ENCODE results near the gene PRSS12. TPM values are rescaled to one million over a fixed set of nuclear protein-coding genes. Genes with fewer than 3 reads are reported as not detected.
"Not testable (repeated sequence)": the region's sequence is repeated elsewhere in the genome, so short reads cannot be mapped to it uniquely, and the experiment has no call there.

Gene PRSS12
- total and polyA plus RNA-seq, 2 experiments from 2014 or later = 8.2 to 14.4 TPM

DNA sequence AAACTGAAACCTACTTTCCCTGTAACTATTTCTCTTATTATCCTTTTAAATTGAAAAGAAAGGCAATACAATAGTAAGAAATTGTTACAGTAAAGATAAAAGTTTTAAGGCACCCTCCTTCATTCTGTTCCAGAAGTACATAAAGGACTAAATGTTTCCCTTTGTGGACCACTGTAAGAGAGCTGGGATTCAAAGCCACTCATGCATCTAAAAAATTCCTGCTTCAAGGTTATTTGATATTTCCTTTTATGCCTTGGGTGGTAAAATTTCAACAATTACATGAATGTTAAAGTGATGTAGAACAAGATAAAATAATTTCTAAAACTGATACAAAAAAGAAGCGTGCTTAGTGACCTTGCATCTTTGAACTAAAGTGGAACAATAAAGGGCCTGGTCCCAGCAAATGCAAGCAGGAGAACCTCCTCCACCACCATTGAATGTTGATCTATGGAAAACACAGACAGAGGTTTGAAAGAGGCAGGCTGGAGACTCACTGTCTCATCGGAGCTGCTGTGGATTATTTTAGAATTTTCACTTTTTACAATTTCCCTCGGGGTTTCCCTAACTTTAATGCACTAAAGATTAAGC lies 42.3 kb upstream of the PRSS12 start:
- Histone ChIP-seq H3K9me3 (ENCODE audit: low read depth) (no peaks in the 10 kb centered on the region), H2AFZ (no peak overlapping the region), H3K4me3 (no peak overlapping the region), H3K4me2 (no peak overlapping the region), H3K27ac (no peak overlapping the region), H3K4me1 (ENCODE audit: insufficient read depth) (peaks cover 6% of the 10 kb centered on the region), H3K9me2 (replicated peaks; ENCODE audit: insufficient read depth) (no peaks in the 10 kb centered on the region), H3K79me2 (no peaks in the 10 kb centered on the region), H3K27me3 (no peaks in the 10 kb centered on the region), H4K20me1 (ENCODE audit: insufficient read depth, poor library complexity, severe bottlenecking) (no peaks in the 10 kb centered on the region), H3K36me3 (replicated peaks; ENCODE audit: insufficient read depth, low read depth) (no peaks in the 10 kb centered on the region)
- DNase-seq (ENCODE audit: low spot score) = no peak
- no peak for TF ChIP-seq EZH2 (IDR thresholded peaks at IDR 0.05; ENCODE audit: borderline replicate concordance)
- no peak for TF ChIP-seq EZH2phosphoT487 (IDR thresholded peaks at IDR 0.05; ENCODE audit: low read depth, severe bottlenecking, unreplicated experiment)
- TF ChIP-seq, protein P1, sequence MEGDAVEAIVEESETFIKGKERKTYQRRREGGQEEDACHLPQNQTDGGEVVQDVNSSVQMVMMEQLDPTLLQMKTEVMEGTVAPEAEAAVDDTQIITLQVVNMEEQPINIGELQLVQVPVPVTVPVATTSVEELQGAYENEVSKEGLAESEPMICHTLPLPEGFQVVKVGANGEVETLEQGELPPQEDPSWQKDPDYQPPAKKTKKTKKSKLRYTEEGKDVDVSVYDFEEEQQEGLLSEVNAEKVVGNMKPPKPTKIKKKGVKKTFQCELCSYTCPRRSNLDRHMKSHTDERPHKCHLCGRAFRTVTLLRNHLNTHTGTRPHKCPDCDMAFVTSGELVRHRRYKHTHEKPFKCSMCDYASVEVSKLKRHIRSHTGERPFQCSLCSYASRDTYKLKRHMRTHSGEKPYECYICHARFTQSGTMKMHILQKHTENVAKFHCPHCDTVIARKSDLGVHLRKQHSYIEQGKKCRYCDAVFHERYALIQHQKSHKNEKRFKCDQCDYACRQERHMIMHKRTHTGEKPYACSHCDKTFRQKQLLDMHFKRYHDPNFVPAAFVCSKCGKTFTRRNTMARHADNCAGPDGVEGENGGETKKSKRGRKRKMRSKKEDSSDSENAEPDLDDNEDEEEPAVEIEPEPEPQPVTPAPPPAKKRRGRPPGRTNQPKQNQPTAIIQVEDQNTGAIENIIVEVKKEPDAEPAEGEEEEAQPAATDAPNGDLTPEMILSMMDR (IDR thresholded peaks at IDR 0.05; ENCODE audit: poor library complexity) = no peak
- 41% methylated on average over 3 of the region's 3 CpGs for WGBS (ENCODE audit: low lambda C conversion rate, missing lambda C conversion rate)

DNA sequence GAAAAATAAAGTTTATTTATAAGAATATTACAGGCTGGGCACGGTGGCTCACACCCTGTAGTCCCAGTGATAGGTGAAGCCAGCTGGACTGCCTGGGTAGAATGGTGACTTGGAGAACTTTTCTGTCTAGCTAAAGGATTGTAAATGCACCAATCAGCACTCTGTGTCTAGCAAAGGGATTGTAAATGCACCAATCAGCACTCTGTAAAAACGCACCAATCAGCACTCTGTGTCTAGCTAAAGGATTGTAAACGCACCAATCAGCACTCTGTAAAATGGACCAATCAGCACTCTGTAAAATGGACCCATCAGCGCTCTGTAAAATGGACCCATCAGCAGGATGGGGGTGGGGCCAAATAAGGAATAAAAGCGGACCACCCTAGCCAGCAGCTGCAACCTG lies 39.7 kb upstream of the PRSS12 start:
- H3K4me3 ChIP-seq; H3K27me3 ChIP-seq; H3K9me3 ChIP-seq (ENCODE audit: low read depth); H2AFZ ChIP-seq; H3K36me3 ChIP-seq (replicated peaks; ENCODE audit: insufficient read depth, low read depth); H4K20me1 ChIP-seq (ENCODE audit: insufficient read depth, poor library complexity, severe bottlenecking); H3K9me2 ChIP-seq (replicated peaks; ENCODE audit: insufficient read depth); H3K79me2 ChIP-seq; DNase-seq (ENCODE audit: low spot score); H3K27ac ChIP-seq; H3K4me1 ChIP-seq (ENCODE audit: insufficient read depth); H3K4me2 ChIP-seq: not testable (repeated sequence)
- 97% methylated on average over 5 of the region's 5 CpGs for whole genome bisulfite sequencing (ENCODE audit: low lambda C conversion rate, missing lambda C conversion rate)

DNA sequence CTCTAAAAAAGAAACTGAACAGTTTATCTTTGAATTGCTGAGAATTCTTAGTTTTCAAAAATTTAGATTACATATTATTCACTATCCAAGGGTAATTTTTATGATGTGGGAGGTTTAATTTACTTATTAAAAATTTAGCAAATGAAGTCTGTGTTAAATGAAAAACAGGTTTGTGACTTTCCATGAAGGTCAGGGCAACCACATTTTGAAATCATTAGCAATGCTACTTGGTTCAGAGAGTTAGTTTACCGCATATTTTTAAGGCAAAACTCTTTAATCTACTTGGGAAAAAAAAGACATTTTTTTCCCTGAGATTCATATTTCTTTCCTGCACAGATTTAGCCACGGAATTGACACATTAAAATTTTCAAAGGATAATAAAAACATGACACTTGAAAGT lies 37.3 kb upstream of the PRSS12 start:
- no peak for TF ChIP-seq EZH2 (IDR thresholded peaks at IDR 0.05; ENCODE audit: borderline replicate concordance)
- no peak for TF ChIP-seq EZH2phosphoT487 (IDR thresholded peaks at IDR 0.05; ENCODE audit: low read depth, severe bottlenecking, unreplicated experiment)
- TF ChIP-seq, protein P1 (IDR thresholded peaks at IDR 0.05; ENCODE audit: poor library complexity) = no peak
- DNase-seq (ENCODE audit: low spot score) = no peak
- Histone ChIP-seq H3K36me3 (replicated peaks; ENCODE audit: insufficient read depth, low read depth) (no peaks in the 10 kb centered on the region), H3K9me3 (ENCODE audit: low read depth) (no peaks in the 10 kb centered on the region), H3K4me1 (ENCODE audit: insufficient read depth) (no peaks in the 10 kb centered on the region), H3K27ac (no peak overlapping the region), H3K27me3 (no peaks in the 10 kb centered on the region), H3K4me2 (no peak overlapping the region), H2AFZ (no peak overlapping the region), H3K79me2 (no peaks in the 10 kb centered on the region), H4K20me1 (ENCODE audit: insufficient read depth, poor library complexity, severe bottlenecking) (no peaks in the 10 kb centered on the region), H3K9me2 (replicated peaks; ENCODE audit: insufficient read depth) (no peaks in the 10 kb centered on the region), H3K4me3 (no peak overlapping the region)
- WGBS (ENCODE audit: low lambda C conversion rate, missing lambda C conversion rate) = 84% methylated on average over 2 of the region's 2 CpGs

DNA sequence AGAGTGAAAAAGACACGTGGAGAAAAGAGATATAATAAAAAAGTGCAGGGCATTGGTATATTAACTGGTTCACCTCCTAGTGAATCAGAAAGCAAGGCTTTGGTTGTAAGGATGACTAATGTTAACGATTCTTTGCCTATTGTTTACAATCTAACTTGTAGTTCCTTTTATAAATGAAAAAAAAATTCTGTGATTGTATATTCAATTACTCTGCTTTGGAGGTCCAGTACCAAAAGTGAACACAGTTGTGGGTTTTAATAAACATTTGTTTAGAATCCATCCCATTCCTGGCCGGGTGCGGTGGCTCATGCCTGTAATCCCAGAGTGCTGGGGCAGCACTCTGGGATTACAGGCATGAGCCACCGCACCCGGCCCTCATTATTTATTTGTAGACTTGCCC lies 36.9 kb upstream of the PRSS12 start:
- no peak for DNase-seq (ENCODE audit: low spot score)
- H3K36me3 ChIP-seq (replicated peaks; ENCODE audit: insufficient read depth, low read depth) = no peaks in the 10 kb centered on the region
- H3K4me3 ChIP-seq = no peak overlapping the region
- H3K9me3 ChIP-seq (ENCODE audit: low read depth) = no peaks in the 10 kb centered on the region
- H3K27me3 ChIP-seq = no peaks in the 10 kb centered on the region
- no peaks in the 10 kb centered on the region for H3K9me2 ChIP-seq (replicated peaks; ENCODE audit: insufficient read depth)
- TF ChIP-seq EZH2 (IDR thresholded peaks at IDR 0.05; ENCODE audit: borderline replicate concordance) = no peak
- peak overlapping the region; percentile 19 for H2AFZ ChIP-seq
- H3K79me2 ChIP-seq = no peaks in the 10 kb centered on the region
- no peaks in the 10 kb centered on the region for H4K20me1 ChIP-seq (ENCODE audit: insufficient read depth, poor library complexity, severe bottlenecking)
- H3K4me1 ChIP-seq (ENCODE audit: insufficient read depth) = no peaks in the 10 kb centered on the region
- no peak overlapping the region for H3K4me2 ChIP-seq
- H3K27ac ChIP-seq = no peak overlapping the region
- 67% methylated on average over 6 of the region's 6 CpGs for WGBS (ENCODE audit: low lambda C conversion rate, missing lambda C conversion rate)
